HG03103 (cell line): ENCODE measurements around the gene TBL2.
"Not testable (repeated sequence)": the region's sequence is repeated elsewhere in the genome, so short reads cannot be mapped to it uniquely, and the experiment has no call there.

ENCODE experiments used
- ATAC-seq: cut with Tn5 transposase; IDR thresholded peaks from one replicate; pipeline ENCODE4 v1.9.1; 2021; ENCODE audit warnings: low read depth; ENCODE audit not compliant: unreplicated experiment

The TBL2 gene, protein sequence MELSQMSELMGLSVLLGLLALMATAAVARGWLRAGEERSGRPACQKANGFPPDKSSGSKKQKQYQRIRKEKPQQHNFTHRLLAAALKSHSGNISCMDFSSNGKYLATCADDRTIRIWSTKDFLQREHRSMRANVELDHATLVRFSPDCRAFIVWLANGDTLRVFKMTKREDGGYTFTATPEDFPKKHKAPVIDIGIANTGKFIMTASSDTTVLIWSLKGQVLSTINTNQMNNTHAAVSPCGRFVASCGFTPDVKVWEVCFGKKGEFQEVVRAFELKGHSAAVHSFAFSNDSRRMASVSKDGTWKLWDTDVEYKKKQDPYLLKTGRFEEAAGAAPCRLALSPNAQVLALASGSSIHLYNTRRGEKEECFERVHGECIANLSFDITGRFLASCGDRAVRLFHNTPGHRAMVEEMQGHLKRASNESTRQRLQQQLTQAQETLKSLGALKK

DNA sequence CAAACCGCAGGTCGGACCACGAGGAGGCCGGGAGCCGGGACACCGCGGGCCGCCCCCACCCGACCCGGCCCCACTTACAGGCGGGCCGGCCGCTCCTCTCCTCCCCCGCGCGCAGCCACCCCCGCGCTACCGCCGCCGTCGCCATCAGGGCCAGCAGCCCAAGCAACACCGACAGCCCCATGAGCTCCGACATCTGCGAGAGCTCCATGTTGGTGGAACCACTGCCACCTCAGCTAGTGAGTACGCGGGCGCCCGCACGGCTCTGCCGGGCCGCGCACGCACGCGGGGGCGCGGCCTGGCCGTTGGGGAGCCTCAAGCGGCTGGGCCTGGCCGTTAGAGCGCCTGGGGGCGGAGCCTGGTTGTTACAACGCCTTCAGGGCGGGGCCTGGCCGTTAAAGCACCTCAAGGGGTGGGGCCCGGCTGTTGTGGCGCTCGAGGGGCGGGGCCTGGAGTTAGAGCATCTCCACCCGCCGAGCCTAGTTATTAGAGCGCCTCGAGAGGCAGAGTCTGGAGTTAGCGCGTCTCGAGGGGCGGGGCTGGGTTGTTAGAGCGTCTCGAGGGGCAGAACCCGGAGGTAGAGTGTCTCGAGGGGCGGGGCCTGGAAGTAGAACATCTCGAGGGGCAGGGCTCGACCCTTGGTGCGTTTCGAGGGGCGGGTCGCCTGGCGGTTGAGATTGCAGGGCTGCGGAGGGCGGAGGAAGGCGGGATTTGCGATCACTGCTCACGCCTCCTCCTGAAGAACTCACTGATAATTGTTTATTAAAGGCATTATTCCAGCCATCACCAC lies at the start of gene TBL2:
TBL2 (minus strand) TSS at position 238 of the 787 bp plus-strand sequence; CDS start at position 208, 30 bp downstream.
- peak; percentile 80 for ATAC-seq

DNA sequence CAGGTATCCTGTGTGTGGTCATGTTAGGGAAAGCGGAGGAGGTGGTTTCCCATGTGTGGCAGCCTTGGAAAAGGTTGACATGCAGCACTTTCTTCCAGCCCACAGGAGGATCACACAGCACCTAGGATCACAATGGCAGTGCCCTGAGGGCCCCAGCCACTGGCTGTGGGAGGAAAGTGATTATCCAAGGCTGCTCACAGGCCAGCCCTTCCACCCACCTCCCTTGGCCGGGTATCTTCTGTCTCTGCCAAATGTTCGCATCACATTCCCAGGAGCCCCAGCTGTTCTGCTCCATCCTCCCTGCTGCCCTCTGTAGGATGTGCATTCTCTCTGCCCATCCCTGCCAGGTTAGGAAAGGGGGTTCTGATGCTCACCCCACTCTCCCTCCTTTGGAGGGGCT lies 48.4 kb upstream of the TBL2 start:
- no peak for ATAC-seq

DNA sequence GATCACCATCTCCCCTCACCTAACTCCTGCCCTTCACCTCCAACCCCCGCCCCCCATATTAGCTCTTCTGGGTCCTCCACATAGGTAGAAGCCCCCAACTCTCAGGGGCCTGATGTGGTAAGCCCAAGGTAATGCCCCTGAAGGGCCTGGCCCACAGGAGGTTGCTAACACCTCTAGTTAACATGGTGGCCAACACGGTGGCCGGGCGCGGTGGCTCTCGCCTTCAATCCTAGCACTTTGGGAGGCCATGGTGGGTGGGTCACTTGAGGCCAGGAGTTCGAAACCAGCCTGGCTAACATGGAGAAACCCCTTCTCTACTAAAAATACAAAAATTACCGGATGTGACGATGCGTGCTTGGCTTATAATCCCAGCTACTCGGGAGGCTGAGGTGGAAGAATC lies 46.9 kb upstream of the TBL2 start:
- ATAC-seq = no peak

DNA sequence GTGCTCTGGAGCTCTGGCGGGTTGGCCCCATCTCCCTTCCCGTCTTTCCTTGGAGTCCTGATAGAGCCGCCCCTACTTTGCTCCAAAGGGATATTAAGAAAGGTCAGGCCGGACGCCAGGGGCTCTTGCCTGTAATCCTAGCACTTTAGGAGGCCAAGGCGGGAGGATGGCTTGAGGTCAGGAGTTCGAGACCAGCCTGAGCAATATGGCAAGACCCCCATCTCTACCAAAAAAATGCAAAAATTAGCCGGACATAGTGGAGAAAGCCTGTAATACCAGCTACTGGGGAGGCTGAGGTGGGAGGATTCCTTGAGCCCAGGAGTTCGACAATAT lies 46.3 kb upstream of the TBL2 start:
- ATAC-seq = no peak

DNA sequence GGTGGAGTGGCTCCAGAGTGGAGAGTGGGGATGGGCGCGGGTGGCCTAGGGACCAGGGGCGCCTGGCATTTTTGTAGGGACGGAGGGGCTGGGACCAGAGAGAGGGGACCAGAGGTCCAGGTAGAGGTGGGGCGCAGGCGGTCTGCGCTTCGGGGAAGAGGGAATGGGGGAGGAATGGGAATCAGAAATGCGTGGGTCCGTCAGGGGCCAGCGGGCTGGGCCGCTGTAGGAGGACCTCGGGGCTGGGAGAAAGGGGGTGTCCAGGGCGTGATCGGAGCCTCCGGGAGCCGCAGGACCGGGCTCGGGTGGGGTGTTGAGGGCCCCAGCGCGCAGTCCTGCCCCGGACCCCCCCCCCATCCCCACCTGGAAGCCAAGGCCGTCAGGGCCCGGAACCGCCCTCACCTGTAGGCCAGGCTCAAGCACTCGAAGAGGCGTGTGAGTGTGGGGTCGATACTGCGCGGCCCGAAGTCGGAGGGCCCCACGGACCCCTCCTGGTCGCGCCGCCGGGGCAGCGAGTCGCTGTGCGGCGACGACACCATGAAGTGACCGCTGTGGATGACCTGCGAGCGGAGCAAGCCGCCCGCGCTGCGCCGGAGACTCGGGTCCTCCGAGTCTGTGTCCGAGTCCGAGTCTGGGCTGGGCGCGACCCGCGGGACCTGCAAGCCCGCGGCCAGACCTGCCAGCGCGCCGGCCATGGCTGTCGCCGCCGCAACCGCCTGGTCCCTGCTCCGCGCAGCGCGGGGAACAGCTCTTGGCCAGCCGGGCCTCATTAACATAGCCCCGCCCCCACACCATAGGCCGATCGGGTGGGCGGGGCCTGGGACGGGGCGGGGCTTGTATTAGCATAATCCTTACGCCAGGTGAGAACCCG lies 45.7 kb upstream of the TBL2 start, which contains the start of gene MLXIPL:
MLXIPL (minus strand) TSS at position 725 of the 871 bp plus-strand sequence; CDS start at position 695, 30 bp downstream.
- ATAC-seq = no peak

DNA sequence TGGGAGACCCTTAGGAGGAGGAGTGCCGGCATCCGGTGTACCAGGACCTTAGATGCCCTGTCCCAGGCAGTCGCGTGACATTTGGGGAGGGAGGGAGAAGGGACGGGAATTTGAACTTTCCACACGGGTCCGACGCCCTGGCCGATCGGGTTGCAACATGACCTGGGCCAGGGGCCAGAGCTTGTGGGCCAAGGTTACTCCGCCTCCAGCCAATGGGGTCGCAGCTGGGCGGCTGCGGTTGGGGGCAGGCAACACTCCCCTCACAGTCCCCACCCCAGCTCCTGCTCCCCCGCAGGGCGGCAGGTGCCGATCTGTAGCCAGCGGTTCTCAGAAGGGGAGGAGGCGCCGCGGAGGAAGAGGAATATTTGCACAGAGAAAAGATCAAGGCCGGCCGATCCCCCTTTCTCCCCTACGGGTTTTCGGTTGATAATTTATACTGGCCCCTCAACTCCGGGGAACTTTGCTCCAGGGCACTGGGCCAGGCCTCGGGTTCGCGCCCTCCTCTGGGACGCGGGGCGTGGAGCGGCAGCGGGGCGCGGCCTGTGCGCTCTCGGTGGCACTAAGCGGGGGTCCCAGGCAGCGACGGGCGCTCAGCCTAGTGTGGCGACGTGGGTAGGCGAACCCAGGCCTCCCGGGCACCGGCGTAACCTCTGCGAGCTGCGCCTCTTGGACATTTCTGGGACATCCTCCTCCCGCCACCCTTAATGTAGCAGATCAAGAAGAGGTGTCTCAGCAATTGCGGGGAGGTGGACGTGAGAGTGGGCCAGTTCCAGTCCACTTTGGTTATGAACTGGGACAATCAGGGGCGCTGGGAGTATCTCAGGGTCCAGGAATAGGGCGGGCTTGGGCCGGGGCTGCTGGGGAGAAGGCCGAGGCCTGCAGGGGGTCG lies 44.8 kb upstream of the TBL2 start:
- no peak for ATAC-seq

DNA sequence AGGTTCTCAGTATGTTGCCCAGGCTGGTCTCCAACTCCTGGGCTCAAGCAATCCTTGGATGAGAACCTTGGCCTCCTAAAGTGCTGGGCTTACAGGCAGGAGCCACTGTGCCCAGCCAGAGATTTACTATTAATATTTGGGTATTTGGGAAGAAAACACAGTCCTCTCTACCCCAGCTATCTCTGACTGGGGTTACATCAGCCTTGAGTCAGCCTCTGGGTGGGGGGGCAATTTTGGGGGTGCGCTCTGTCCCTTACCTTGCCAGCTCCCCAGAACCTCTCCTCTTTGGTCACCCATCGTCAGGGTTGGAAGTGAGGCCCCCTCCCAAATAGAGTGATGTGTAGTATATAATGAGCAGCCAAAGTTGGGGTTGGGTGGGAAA lies 44.1 kb upstream of the TBL2 start:
- no peak for ATAC-seq

DNA sequence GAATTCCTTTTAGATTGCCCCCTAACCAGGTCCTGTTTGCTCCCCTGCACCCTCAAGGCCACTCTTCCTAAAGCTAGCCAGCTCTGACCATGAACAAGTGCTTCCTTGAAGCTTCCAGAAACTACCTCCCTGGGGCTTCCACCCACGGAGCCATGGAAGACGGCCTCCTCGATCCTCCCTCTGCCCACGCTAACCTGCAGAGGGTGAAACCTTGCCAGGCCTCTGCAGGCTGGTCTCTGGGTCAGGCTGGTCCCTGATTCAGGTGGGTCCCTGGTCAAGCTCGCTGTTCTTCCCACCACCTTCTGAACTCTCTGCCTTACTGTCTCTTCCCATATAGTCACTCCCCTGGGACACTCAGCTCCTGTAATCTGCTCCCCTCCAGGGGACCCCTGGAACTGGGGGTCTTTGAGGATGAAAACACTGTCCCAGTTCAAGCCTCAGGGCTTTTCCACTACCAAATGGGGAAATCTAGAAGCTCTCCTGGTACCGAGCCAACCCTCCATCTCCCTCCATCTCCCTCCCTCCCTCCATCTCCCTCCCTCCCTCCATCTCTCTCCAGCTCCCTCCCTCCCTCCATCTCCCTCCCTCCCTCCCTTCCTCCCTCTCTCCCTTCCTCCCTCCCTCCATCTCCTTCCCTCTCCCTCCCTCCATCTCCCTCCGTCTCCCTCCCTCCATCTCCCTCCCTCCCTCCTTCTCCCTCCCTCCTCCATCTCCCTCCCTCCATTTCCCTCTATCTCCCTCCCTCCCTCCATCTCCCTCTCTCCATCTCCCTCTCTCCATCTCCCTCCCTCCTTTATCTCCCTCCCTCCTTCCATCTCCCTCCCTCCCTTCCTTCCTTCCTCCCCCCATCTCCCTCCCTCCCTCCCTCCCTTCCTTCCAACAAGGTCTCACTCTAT lies 43.0 kb upstream of the TBL2 start:
- no peak for ATAC-seq

DNA sequence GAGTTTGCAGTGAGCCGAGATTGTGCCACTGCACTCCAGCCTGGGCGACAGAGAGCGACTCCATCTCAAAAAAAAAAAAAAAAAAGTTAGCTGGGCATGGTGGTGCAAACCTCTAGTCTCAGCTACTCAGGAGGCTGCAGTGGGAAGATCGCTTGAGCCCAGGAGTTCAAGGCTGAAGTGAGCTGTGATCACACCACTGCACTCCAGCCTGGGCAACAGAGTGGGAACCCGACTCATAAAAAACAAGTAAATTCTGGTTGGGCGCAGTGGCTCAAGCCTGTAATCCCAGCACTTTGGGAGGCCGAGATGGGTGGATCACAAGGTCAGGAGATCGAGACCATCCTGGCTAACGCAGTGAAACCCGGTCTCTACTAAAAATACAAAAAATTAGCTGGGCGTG lies 41.0 kb upstream of the TBL2 start:
- not testable (repeated sequence) for ATAC-seq

DNA sequence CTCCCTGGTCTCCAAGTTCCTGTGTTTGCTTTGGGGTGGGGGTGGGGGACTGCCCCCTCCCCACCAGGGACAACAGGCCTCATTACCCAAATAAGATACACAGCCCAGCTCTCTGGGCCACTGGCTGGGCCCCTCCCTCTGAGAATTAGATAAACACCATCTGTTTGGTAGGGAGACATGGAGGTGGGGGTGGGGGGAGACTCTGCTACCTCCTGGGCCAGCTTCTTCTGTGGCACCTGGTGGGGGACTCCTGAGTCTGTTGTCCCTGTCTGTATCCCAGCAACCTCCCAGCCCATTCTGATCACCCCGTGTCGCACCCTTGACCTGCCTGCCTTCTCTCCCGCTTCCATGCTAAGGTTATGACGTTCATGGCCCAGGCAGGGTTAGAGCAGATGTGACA lies 40.2 kb upstream of the TBL2 start:
- no peak for ATAC-seq

DNA sequence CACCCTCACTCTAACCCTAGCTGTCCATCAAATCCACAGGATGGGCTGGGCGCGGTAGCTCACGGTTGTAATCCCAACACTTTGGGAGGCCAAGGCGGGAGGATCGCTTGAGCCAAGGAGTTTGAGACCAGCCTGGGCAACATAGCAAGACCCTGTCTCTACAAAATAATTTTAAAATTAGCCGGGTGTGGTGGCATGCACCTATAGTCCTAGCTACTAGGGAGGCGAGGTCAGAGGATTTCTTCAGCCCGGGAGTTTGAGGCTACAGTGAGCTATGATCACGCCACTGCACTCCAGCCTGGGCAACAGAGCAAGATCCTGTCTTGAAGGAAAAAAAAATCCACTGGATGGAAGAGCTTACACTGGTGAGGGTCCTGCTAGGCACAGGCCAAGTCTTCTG lies 39.1 kb upstream of the TBL2 start:
- ATAC-seq = not testable (repeated sequence)

DNA sequence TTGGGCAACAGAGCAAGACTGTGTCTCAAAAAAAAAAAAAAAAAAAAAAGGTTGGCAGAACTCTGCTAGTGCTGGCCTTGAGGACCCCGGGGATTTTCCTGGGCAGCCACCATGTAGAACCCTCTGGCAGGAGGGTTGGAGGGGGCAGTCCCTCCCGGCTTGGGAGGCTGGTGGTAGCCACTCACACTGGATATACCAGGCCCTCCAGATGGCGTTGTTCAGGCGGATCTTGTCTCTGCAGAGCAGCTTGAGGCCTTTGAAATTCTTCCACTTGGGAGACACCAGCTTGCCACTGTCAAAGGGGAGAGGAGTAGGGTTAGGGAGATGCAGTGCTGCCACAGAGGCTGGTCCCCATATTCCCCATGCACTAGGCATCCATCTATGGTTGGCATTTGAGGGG lies 37.5 kb upstream of the TBL2 start:
- no peak for ATAC-seq

DNA sequence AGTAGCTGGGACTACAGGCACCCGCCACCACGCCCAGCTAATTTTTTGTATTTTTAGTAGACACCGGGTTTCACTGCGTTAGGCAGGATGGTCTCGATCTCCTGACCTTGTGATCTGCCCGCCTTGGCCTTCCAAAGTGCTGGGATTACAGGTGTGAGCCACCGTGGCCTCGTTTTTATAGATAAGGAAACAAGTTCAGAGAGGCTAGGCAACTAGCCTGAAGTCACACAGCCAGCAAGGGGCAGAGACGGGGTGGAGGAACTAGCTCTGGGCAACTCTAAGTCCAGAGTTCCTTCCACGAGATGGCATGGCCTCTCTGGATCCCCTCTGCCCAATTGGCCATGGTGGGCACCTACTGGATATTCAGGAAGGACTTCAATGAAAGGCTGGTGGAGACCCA lies 36.6 kb upstream of the TBL2 start:
- ATAC-seq = not testable (repeated sequence)

DNA sequence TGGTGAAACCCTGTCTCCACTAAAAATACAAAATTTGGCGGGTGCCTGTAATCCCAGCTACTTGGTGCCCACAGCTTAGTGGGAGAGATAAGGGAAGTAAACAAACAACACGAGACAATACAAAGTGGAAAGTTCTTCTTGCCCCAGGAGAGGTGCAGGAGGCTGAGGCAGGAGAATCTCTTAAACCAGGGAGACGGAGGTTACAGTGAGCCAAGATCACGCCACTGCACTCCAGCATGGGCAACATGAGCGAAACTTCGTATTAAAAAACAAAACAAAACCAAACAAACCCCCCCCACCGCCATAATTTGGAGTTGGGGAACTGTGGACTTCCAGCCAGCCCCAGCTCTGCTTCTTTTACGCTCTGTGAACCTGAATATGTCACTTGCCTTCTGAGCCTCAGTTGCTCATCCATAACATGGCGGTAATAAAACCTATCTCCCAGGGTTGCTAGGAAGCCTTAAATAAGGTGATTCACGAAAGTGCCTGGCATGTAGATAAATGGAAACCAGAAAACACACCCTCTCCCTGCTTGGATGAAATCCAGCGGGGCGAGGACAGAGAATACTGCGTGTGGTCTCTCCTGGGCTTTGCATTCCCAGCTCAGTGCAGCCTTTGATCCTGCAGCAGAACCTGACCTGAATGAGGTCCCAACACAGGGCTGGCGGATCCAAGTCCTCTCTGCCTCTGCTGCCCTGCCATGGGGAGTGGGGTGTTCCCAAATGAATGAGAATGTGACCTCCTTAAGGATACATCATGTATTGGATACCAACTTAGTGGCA lies 35.8 kb upstream of the TBL2 start:
- no peak for ATAC-seq

DNA sequence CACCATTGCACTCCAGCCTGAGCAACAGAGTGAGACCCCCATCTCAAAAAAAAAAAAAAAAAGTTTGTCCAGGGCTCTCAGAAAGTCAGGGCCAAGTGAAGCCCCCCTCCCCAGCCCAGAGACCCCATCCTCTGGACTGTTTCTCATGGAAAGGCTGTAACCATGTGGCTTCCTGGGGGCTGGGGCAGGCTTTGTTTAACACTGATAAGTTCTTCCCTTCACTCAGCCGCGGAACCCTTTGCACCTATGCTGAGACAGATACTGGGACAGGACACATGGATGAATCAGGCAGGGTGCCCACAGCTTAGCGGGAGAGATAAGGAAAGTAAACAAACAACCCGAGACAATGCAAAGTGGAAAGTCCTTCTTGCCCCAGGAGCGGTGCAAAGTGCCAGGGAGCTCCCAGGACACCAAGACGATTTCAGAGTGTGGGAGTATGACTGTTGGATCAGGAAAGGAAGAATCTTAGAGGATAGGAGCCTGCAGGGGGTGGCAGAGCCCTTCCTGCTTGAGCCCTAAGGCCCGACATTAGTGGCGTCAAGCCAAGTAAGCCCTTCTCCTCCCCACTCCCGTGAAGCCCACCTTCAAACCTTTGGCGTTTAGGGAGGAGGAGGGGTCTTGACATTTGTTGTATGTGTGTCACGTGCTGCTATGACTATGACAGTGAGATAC lies 34.4 kb upstream of the TBL2 start:
- ATAC-seq = no peak

DNA sequence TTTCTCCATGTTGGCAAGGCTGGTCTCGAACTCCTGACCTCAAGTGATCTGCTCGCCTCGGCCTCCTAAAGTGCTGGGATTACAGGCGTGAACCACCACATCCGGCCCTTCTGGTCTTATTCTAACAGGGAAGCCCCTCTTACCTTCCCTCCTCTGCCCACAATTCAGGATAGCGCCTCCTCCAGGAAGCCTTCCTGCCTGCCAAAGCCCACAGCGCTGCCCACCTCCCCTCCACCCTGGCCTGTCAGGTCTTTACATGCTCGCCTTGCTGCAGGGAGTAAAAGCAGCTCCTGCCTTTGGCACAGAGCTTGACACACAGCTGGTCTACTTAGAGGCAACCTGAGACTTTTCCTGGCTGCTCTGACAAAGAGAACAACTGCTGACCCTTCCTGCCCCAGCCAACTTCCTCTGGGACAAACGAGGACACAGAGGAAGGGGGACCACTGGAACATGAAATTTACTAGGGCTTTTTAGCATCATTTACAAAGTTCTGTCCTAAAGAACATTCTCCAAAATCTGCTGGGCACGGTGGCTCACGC lies 32.7 kb upstream of the TBL2 start:
- no peak for ATAC-seq

DNA sequence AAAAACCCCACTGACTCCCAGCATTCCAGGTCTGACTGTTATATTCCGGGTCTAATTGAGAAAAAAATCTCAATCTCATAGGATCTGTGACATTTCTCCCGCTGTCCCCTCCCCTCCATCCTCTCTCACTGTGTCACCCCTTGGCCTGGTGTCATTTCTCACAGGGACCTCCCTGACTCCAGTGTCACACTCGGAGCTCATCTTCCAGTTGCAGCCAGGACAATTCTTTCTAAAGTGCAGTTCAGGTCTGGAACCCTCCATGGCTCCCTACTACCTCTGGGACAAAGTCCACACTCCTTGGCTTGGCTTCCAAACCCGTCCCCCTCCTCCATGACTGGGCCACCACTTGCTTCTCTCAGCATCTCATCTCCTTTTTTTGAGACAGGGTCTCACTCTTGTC lies 31.7 kb upstream of the TBL2 start:
- no peak for ATAC-seq

DNA sequence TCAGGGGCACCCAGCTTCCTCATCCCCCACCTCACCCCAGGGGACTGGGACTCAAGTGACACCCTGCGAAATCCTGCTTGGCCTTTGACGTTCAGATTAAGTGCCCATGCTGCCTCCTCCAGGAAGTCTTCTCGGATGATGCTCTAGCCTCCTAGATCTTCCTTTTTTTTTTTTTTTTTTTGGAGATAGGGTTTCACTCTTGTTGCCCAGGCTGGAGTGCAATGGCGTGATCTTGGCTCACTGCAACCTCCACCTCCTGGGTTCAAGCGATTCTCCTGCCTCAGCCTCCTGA lies 29.3 kb upstream of the TBL2 start:
- ATAC-seq = not testable (repeated sequence)
